GM12878 (cell line): ENCODE results near the gene EFHD2. TPM values are rescaled to one million over a fixed set of nuclear protein-coding genes. Genes with fewer than 3 reads are reported as not detected.

Source experiments
- BRCA1 ChIP-seq: IDR thresholded peaks from 2 replicates; pipeline ENCODE4 v1.6.1; 2011; ENCODE audit warnings: low read depth, low read length, improper control_type of control experiment
- DPF2 ChIP-seq: fragments of 450-650 bp; IDR thresholded peaks from 2 replicates; pipeline ENCODE4 v1.6.1; 2017; ENCODE audit warnings: mild to moderate bottlenecking
- FOXM1 ChIP-seq: IDR thresholded peaks from 2 replicates; pipeline ENCODE4 v1.6.1; 2012; ENCODE audit warnings: low read depth, mild to moderate bottlenecking, inconsistent platforms, low read length, moderate library complexity
- GABPA ChIP-seq: IDR thresholded peaks from 2 replicates; pipeline ENCODE4 v1.6.1; 2014; ENCODE audit warnings: antibody characterized with exemption, low read depth, mild to moderate bottlenecking, inconsistent platforms
- JUNB ChIP-seq: IDR thresholded peaks from 2 replicates; pipeline ENCODE4 v1.6.1; 2016; ENCODE audit warnings: antibody characterized with exemption, mild to moderate bottlenecking
- JUND ChIP-seq: IDR thresholded peaks from 2 replicates; pipeline ENCODE4 v1.6.1; 2012; ENCODE audit warnings: low read depth, mild to moderate bottlenecking, low read length, improper control_type of control experiment, moderate library complexity
- LARP7 ChIP-seq: fragments of 450-650 bp; IDR thresholded peaks from 2 replicates; pipeline ENCODE4 v1.6.1; 2017; ENCODE audit warnings: mild to moderate bottlenecking
- MEF2A ChIP-seq: IDR thresholded peaks from 2 replicates; pipeline ENCODE4 v1.6.1; 2011; ENCODE audit warnings: low read depth, mild to moderate bottlenecking, low read length, moderate library complexity; ENCODE audit not compliant: insufficient read depth
- MEF2B ChIP-seq: fragments of 450-650 bp; IDR thresholded peaks from 2 replicates; pipeline ENCODE4 v1.6.1; 2018; ENCODE audit warnings: mild to moderate bottlenecking, moderate library complexity; ENCODE audit not compliant: partially characterized antibody, poor library complexity, severe bottlenecking
- MTA3 ChIP-seq: IDR thresholded peaks from 2 replicates; pipeline ENCODE4 v1.6.1; 2012; ENCODE audit warnings: low read length, inconsistent platforms, borderline replicate concordance
- NR2F1 ChIP-seq: fragments of 450-650 bp; conservative IDR thresholded peaks from 2 replicates; pipeline ENCODE4 v1.6.1; 2017; ENCODE audit warnings: mild to moderate bottlenecking
- PML ChIP-seq: IDR thresholded peaks from 2 replicates; pipeline ENCODE4 v1.6.1; 2012; ENCODE audit warnings: low read length, inconsistent platforms
- RBBP5 ChIP-seq: fragments of 200-600 bp; sonication (generic); conservative IDR thresholded peaks from 2 replicates; pipeline ENCODE4 v1.6.1; 2016
- STAT3 ChIP-seq: IDR thresholded peaks from 2 replicates; pipeline ENCODE4 v1.6.1; 2011; ENCODE audit warnings: low read depth, low read length, improper control_type of control experiment
- WRNIP1 ChIP-seq: IDR thresholded peaks from 2 replicates; pipeline ENCODE4 v1.6.1; 2011; ENCODE audit warnings: low read depth, low read length, improper control_type of control experiment, borderline replicate concordance
- ZNF207 ChIP-seq: fragments of 450-650 bp; IDR thresholded peaks from 2 replicates; pipeline ENCODE4 v1.6.1; 2014; ENCODE audit warnings: antibody characterized with exemption, mild to moderate bottlenecking, borderline replicate concordance
- ZNF384 ChIP-seq: IDR thresholded peaks from 2 replicates; pipeline ENCODE4 v1.6.1; 2012; ENCODE audit warnings: low read depth, mild to moderate bottlenecking, low read length, improper control_type of control experiment, borderline replicate concordance
- polyA plus RNA-seq, 11 experiments: library from polyadenylated mRNA; depleted of rRNA in 4 of 11; unstranded in 6 of 11; stranded (reverse) in 5 of 11; fragments of >200 nt; fragmentation: Nextera tagmentation in 4 of 11; fragmentation: Illumina TruSeq in 1 of 11; extraction: Ambion mirVana in 4 of 11; extraction: Trizol in 1 of 11; gene quantifications; 1 replicate in 1 of 11; 2 replicates in 10 of 11; pipeline versions ENCODE4 v1.2.1 to v1.2.3, GENCODE V29; 2011 to 2016; ENCODE audit warnings: inconsistent platforms in 2 of 11, missing spikeins in 2 of 11, low read depth in 1 of 11
- total RNA-seq, 4 experiments: library from RNA; depleted of rRNA in 3 of 4; stranded (reverse); fragments of >200 nt in 3 of 4; fragmentation: Illumina TruSeq in 1 of 4; extraction: Trizol in 1 of 4; gene quantifications; 2 replicates each; pipeline versions ENCODE4 v1.2.1 to v1.2.3, GENCODE V29; 2013 to 2021
- TF ChIP-seq, protein P1 (sequence below): IDR thresholded peaks from 2 replicates; pipeline ENCODE4 v1.6.1; 2012; ENCODE audit warnings: improper control_type of control experiment, low read depth, low read length; ENCODE audit not compliant: insufficient replicate concordance
- TF ChIP-seq, protein P2 (sequence below): IDR thresholded peaks from 2 replicates; pipeline ENCODE4 v1.6.1; 2012; ENCODE audit warnings: mild to moderate bottlenecking, low read depth, low read length

Gene EFHD2
- total and polyA plus RNA-seq, 10 of the 15 experiments (the other 5 are each of a cell fraction or from before 2014, with no cell fraction given) = 4.0 to 114 (median 66.1) TPM

DNA sequence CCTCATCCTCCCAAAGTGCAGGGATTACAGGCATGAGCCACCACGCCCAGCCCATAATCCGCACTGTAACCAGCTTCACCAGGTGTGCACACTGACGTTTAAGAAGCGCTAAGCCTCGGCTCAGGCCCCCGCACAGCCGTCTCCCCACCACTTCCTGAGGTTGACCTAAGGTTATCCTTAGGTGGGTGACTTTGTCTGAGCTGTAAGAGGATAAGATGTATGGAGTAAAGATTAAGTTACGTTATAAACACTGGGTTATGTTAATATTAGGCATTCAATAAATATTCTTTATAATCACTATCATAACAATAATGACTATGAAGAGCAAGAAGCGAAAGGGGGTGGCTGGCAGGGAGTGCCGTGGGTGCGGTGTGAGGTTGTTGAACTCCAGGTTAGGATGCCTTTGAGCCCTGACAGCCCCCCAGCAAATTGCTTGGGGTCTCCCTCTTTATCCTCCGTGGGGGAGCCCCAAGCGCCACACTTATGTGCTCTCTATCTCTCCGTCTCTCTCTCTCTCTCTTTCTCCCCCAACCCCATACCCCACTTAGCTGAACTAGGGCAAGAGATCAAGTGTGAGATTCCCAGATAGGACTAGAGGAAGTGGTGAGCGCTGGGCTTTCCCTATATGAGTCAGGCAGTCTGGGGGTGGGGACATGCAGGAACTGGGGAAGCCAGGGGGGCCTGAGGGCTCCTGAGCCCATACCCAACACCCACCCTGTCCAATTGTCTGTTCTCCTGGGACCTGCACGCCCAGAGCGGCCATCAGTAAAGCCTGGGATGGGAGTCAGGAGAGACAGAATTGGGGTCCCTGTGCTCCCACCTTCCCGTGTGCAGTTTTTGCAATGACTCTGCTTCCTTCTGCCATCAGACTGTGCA, 7.6 kb downstream of the EFHD2 start (continued):
- TF ChIP-seq, protein P1, sequence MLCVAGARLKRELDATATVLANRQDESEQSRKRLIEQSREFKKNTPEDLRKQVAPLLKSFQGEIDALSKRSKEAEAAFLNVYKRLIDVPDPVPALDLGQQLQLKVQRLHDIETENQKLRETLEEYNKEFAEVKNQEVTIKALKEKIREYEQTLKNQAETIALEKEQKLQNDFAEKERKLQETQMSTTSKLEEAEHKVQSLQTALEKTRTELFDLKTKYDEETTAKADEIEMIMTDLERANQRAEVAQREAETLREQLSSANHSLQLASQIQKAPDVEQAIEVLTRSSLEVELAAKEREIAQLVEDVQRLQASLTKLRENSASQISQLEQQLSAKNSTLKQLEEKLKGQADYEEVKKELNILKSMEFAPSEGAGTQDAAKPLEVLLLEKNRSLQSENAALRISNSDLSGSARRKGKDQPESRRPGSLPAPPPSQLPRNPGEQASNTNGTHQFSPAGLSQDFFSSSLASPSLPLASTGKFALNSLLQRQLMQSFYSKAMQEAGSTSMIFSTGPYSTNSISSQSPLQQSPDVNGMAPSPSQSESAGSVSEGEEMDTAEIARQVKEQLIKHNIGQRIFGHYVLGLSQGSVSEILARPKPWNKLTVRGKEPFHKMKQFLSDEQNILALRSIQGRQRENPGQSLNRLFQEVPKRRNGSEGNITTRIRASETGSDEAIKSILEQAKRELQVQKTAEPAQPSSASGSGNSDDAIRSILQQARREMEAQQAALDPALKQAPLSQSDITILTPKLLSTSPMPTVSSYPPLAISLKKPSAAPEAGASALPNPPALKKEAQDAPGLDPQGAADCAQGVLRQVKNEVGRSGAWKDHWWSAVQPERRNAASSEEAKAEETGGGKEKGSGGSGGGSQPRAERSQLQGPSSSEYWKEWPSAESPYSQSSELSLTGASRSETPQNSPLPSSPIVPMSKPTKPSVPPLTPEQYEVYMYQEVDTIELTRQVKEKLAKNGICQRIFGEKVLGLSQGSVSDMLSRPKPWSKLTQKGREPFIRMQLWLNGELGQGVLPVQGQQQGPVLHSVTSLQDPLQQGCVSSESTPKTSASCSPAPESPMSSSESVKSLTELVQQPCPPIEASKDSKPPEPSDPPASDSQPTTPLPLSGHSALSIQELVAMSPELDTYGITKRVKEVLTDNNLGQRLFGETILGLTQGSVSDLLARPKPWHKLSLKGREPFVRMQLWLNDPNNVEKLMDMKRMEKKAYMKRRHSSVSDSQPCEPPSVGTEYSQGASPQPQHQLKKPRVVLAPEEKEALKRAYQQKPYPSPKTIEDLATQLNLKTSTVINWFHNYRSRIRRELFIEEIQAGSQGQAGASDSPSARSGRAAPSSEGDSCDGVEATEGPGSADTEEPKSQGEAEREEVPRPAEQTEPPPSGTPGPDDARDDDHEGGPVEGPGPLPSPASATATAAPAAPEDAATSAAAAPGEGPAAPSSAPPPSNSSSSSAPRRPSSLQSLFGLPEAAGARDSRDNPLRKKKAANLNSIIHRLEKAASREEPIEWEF = no peak
- TF ChIP-seq JUNB = peak; percentile 89
- TF ChIP-seq MTA3 = peak; percentile 91; the same call in 1 of the 2 replicates
- TF ChIP-seq, protein P2, sequence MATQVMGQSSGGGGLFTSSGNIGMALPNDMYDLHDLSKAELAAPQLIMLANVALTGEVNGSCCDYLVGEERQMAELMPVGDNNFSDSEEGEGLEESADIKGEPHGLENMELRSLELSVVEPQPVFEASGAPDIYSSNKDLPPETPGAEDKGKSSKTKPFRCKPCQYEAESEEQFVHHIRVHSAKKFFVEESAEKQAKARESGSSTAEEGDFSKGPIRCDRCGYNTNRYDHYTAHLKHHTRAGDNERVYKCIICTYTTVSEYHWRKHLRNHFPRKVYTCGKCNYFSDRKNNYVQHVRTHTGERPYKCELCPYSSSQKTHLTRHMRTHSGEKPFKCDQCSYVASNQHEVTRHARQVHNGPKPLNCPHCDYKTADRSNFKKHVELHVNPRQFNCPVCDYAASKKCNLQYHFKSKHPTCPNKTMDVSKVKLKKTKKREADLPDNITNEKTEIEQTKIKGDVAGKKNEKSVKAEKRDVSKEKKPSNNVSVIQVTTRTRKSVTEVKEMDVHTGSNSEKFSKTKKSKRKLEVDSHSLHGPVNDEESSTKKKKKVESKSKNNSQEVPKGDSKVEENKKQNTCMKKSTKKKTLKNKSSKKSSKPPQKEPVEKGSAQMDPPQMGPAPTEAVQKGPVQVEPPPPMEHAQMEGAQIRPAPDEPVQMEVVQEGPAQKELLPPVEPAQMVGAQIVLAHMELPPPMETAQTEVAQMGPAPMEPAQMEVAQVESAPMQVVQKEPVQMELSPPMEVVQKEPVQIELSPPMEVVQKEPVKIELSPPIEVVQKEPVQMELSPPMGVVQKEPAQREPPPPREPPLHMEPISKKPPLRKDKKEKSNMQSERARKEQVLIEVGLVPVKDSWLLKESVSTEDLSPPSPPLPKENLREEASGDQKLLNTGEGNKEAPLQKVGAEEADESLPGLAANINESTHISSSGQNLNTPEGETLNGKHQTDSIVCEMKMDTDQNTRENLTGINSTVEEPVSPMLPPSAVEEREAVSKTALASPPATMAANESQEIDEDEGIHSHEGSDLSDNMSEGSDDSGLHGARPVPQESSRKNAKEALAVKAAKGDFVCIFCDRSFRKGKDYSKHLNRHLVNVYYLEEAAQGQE = no peak
- 0 out of 2 replicates have a peak, but pooled peaks have one; percentile 19 for TF ChIP-seq ZNF384
- peak; percentile 87 for TF ChIP-seq JUND
- no peak for TF ChIP-seq STAT3
- TF ChIP-seq GABPA = no peak
- peak; percentile 57; the same call in 1 of the 2 replicates for TF ChIP-seq FOXM1
- no peak for TF ChIP-seq BRCA1
- TF ChIP-seq NR2F1 = peak; percentile 73
- no peak for TF ChIP-seq RBBP5
- TF ChIP-seq WRNIP1 = 0 out of 2 replicates have a peak, but pooled peaks have one; percentile 19
- TF ChIP-seq MEF2B = peak; percentile 23
- TF ChIP-seq LARP7 = no peak
- peak; percentile 92 for TF ChIP-seq DPF2
- no peak for TF ChIP-seq PML
- peak; percentile 47; the same call in 1 of the 2 replicates for TF ChIP-seq MEF2A
- no peak for TF ChIP-seq ZNF207
- TF ChIP-seq, all 136 proteins: peak for 33
